GM23338 (cell line): ENCODE measurements around the gene PDE4D. TPM values are rescaled to one million over a fixed set of nuclear protein-coding genes. Genes with fewer than 3 reads are reported as not detected.

ENCODE experiments used
- ATAC-seq: fragments of 200-7000 bp; cut with Tn5 transposase; 3 replicates; pipeline ENCODE4 v1.9.1; 2020
- DNase-seq: peaks from one replicate; pipeline ENCODE4 v3.0.0-alpha.2; 2015; ENCODE audit warnings: low spot score
- H2AFZ ChIP-seq: fragments of 200-600 bp; sonication (generic); 2 replicates; pipeline ENCODE4 v1.8.0; 2016; ENCODE audit warnings: antibody characterized with exemption, mild to moderate bottlenecking, moderate library complexity
- H3F3A ChIP-seq: fragments of 200-600 bp; sonication (generic); replicated peaks from 2 replicates; pipeline ENCODE4 v1.8.0; 2017; ENCODE audit warnings: antibody characterized with exemption, mixed run types, low read depth
- H3K27ac ChIP-seq: fragments of 200-600 bp; sonication (generic); 2 replicates; pipeline ENCODE4 v1.6.1; 2016; ENCODE audit warnings: low read depth
- H3K27me3 ChIP-seq: fragments of 200-600 bp; sonication (generic); 2 replicates; pipeline ENCODE4 v1.8.0; 2016; ENCODE audit warnings: mild to moderate bottlenecking, mixed run types, moderate library complexity; ENCODE audit not compliant: insufficient read depth
- H3K36me3 ChIP-seq: fragments of 200-600 bp; sonication (generic); 2 replicates; pipeline ENCODE4 v1.8.0; 2016; ENCODE audit warnings: mild to moderate bottlenecking; ENCODE audit not compliant: insufficient read depth
- H3K4me1 ChIP-seq: fragments of 200-600 bp; sonication (generic); 2 replicates; pipeline ENCODE4 v1.8.0; 2016; ENCODE audit warnings: mild to moderate bottlenecking, moderate library complexity; ENCODE audit not compliant: insufficient read depth
- H3K4me2 ChIP-seq: fragments of 200-600 bp; sonication (generic); 2 replicates; pipeline ENCODE4 v1.7.1; 2017; ENCODE audit warnings: mixed run types
- H3K4me3 ChIP-seq: fragments of 200-600 bp; sonication (generic); 2 replicates; pipeline ENCODE4 v1.6.1; 2016; ENCODE audit warnings: mixed run types
- H3K79me2 ChIP-seq: fragments of 200-600 bp; sonication (generic); replicated peaks from 2 replicates; pipeline ENCODE4 v1.8.0; 2017; ENCODE audit warnings: mild to moderate bottlenecking; ENCODE audit not compliant: insufficient read depth
- H3K9me2 ChIP-seq: fragments of 200-600 bp; sonication (generic); 2 replicates; pipeline ENCODE4 v1.8.0; 2017; ENCODE audit not compliant: insufficient read depth
- H4K20me1 ChIP-seq: fragments of 200-600 bp; sonication (generic); replicated peaks from 2 replicates; pipeline ENCODE4 v1.8.0; 2017; ENCODE audit warnings: mild to moderate bottlenecking; ENCODE audit not compliant: insufficient read depth
- H3K27ac Mint-ChIP-seq: 2 replicates; pipeline ENCODE4 v1.8.0; 2020; ENCODE audit warnings: inconsistent platforms, mild to moderate bottlenecking, moderate library complexity, mixed read lengths
- H3K27me3 Mint-ChIP-seq: 3 replicates; pipeline ENCODE4 v1.8.0; 2022; ENCODE audit warnings: low read depth, mild to moderate bottlenecking, moderate library complexity, mixed read lengths, inconsistent platforms; ENCODE audit not compliant: insufficient read depth, poor library complexity
- H3K36me3 Mint-ChIP-seq: 3 replicates; pipeline ENCODE4 v1.8.0; 2021; ENCODE audit warnings: low read depth, mild to moderate bottlenecking, inconsistent platforms, moderate library complexity, mixed read lengths
- H3K4me1 Mint-ChIP-seq: 3 replicates; pipeline ENCODE4 v1.8.0; 2020; ENCODE audit warnings: mild to moderate bottlenecking, inconsistent platforms, mixed read lengths
- H3K4me3 Mint-ChIP-seq: 3 replicates; pipeline ENCODE4 v1.8.0; 2021; ENCODE audit warnings: moderate library complexity, mild to moderate bottlenecking, inconsistent platforms, mixed read lengths
- H3K9me3 Mint-ChIP-seq: 3 replicates; pipeline ENCODE4 v1.8.0; 2020; ENCODE audit warnings: moderate library complexity, mild to moderate bottlenecking, inconsistent platforms, mixed read lengths
- CTCF ChIP-seq, 2 experiments: fragments of 200-600 bp in 1 of 2; sonication (generic) in 1 of 2; conservative IDR thresholded peaks; 2 replicates each; pipeline versions ENCODE4 v1.5.1 to v1.6.1; 2016 to 2017; ENCODE audit warnings: antibody characterized with exemption in 2 of 2, low read depth in 2 of 2, mild to moderate bottlenecking in 2 of 2, moderate library complexity in 1 of 2
- ETS1 ChIP-seq: IDR thresholded peaks from 2 replicates; pipeline ENCODE4 v1.6.1; 2016; ENCODE audit warnings: antibody characterized with exemption
- EZH2 ChIP-seq: fragments of 200-600 bp; sonication (generic); IDR thresholded peaks from one replicate; pipeline ENCODE4 v1.8.0; 2017; ENCODE audit warnings: antibody characterized with exemption, mild to moderate bottlenecking, low read depth; ENCODE audit not compliant: unreplicated experiment
- EZH2phosphoT487 ChIP-seq: fragments of 200-600 bp; sonication (generic); IDR thresholded peaks from one replicate; pipeline ENCODE4 v1.8.1; 2018; ENCODE audit warnings: antibody characterized with exemption; ENCODE audit not compliant: unreplicated experiment
- JUNB ChIP-seq: IDR thresholded peaks from one replicate; pipeline ENCODE4 v1.6.1; 2016; ENCODE audit warnings: antibody characterized with exemption; ENCODE audit not compliant: unreplicated experiment
- NANOG ChIP-seq: IDR thresholded peaks from 2 replicates; pipeline ENCODE4 v1.6.1; 2016; ENCODE audit warnings: antibody characterized with exemption, borderline replicate concordance
- ZNF331 ChIP-seq: fragments of 250-450 bp; sonication (Bioruptor Pico); IDR thresholded peaks from 2 replicates; pipeline ENCODE4 v1.5.0; 2020; ENCODE audit warnings: low read depth, mild to moderate bottlenecking, moderate library complexity
- polyA plus RNA-seq: library from polyadenylated mRNA; unstranded; fragments of >200 nt; fragmentation: Nextera tagmentation; extraction: Ambion mirVana; gene quantifications from 2 replicates; pipeline ENCODE4 v1.2.1, GENCODE V29; 2016
- total RNA-seq: library from RNA; depleted of rRNA; stranded (reverse); fragments of >200 nt; shearing (Covaris generic); gene quantifications from 2 replicates; pipeline ENCODE4 v1.2.3, GENCODE V29; 2014
- TF ChIP-seq, protein P1 (sequence below): IDR thresholded peaks from one replicate; pipeline ENCODE4 v1.6.1; 2018; ENCODE audit warnings: antibody characterized with exemption; ENCODE audit not compliant: unreplicated experiment
- TF ChIP-seq, protein P2 (sequence below): fragments of 250-450 bp; sonication (Bioruptor Pico); IDR thresholded peaks from 2 replicates; pipeline ENCODE4 v1.5.0; 2020; ENCODE audit warnings: mild to moderate bottlenecking, moderate library complexity

PDE4D gene
- total and polyA plus RNA-seq, 2 experiments from 2014 or later = 2.1 to 4.7 TPM

- TF ChIP-seq ETS1 (no peak), JUNB (no peak), ZNF331 (CRISPR knock-in tag) (no peak)
- TF ChIP-seq, protein P1, sequence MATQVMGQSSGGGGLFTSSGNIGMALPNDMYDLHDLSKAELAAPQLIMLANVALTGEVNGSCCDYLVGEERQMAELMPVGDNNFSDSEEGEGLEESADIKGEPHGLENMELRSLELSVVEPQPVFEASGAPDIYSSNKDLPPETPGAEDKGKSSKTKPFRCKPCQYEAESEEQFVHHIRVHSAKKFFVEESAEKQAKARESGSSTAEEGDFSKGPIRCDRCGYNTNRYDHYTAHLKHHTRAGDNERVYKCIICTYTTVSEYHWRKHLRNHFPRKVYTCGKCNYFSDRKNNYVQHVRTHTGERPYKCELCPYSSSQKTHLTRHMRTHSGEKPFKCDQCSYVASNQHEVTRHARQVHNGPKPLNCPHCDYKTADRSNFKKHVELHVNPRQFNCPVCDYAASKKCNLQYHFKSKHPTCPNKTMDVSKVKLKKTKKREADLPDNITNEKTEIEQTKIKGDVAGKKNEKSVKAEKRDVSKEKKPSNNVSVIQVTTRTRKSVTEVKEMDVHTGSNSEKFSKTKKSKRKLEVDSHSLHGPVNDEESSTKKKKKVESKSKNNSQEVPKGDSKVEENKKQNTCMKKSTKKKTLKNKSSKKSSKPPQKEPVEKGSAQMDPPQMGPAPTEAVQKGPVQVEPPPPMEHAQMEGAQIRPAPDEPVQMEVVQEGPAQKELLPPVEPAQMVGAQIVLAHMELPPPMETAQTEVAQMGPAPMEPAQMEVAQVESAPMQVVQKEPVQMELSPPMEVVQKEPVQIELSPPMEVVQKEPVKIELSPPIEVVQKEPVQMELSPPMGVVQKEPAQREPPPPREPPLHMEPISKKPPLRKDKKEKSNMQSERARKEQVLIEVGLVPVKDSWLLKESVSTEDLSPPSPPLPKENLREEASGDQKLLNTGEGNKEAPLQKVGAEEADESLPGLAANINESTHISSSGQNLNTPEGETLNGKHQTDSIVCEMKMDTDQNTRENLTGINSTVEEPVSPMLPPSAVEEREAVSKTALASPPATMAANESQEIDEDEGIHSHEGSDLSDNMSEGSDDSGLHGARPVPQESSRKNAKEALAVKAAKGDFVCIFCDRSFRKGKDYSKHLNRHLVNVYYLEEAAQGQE = no peak
These were observed 28.7 kb upstream of the PDE4D start (continued) for GRCh38 chr5:59922220-59922619.

DNA sequence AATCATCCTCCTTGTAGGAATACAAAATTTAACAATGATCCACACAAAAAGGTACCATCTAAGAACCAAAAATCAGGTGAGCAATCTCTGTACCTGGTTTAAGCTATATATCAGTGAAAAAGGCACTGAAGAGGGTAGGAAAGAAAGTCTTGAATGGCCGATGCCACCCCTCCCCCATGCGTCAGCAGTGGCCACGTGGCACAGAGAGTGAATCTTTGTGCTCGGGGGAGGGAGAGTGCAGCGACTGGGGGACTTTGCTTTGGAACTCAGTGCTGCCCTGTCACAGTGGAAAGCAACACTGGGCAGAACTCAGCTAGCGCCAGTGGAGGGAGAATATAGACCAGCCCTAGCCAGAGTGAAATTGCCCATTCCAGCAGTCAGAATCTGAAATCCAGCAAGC lies 28.3 kb upstream of the PDE4D start:
- Histone ChIP-seq H2AFZ (peak overlapping the region; percentile 84), H3K27ac (no peak overlapping the region), H3K4me2 (peak overlapping the region; percentile 44), H3K4me1 (peaks cover 6% of the 10 kb centered on the region), H4K20me1 (no peaks in the 10 kb centered on the region), H3K9me2 (peaks cover 3% of the 10 kb centered on the region; the same call in 1 of the 2 replicates), H3K27me3 (no peaks in the 10 kb centered on the region), H3K79me2 (no peaks in the 10 kb centered on the region), H3K36me3 (no peaks in the 10 kb centered on the region), H3F3A (no peaks in the 10 kb centered on the region), H3K4me3 (no peak overlapping the region)
- H3K27me3 Mint-ChIP-seq = peaks cover 2% of the 10 kb centered on the region
- H3K36me3 Mint-ChIP-seq = no peaks in the 10 kb centered on the region
- ATAC-seq (peak; percentile 72), DNase-seq (peak; percentile 55)
- H3K4me3 Mint-ChIP-seq = no peak overlapping the region
- H3K27ac Mint-ChIP-seq = no peak overlapping the region
- peaks cover 11% of the 10 kb centered on the region for H3K4me1 Mint-ChIP-seq
- no peaks in the 10 kb centered on the region for H3K9me3 Mint-ChIP-seq
- no peak for TF ChIP-seq EZH2phosphoT487
- no peak for TF ChIP-seq NANOG
- no peak for TF ChIP-seq CTCF (conservative IDR thresholded peaks at IDR 0.05; ENCODE audit: low read depth in 2 of 2)
- TF ChIP-seq, protein P1 = no peak
- TF ChIP-seq EZH2 = no peak
- TF ChIP-seq, protein P2, sequence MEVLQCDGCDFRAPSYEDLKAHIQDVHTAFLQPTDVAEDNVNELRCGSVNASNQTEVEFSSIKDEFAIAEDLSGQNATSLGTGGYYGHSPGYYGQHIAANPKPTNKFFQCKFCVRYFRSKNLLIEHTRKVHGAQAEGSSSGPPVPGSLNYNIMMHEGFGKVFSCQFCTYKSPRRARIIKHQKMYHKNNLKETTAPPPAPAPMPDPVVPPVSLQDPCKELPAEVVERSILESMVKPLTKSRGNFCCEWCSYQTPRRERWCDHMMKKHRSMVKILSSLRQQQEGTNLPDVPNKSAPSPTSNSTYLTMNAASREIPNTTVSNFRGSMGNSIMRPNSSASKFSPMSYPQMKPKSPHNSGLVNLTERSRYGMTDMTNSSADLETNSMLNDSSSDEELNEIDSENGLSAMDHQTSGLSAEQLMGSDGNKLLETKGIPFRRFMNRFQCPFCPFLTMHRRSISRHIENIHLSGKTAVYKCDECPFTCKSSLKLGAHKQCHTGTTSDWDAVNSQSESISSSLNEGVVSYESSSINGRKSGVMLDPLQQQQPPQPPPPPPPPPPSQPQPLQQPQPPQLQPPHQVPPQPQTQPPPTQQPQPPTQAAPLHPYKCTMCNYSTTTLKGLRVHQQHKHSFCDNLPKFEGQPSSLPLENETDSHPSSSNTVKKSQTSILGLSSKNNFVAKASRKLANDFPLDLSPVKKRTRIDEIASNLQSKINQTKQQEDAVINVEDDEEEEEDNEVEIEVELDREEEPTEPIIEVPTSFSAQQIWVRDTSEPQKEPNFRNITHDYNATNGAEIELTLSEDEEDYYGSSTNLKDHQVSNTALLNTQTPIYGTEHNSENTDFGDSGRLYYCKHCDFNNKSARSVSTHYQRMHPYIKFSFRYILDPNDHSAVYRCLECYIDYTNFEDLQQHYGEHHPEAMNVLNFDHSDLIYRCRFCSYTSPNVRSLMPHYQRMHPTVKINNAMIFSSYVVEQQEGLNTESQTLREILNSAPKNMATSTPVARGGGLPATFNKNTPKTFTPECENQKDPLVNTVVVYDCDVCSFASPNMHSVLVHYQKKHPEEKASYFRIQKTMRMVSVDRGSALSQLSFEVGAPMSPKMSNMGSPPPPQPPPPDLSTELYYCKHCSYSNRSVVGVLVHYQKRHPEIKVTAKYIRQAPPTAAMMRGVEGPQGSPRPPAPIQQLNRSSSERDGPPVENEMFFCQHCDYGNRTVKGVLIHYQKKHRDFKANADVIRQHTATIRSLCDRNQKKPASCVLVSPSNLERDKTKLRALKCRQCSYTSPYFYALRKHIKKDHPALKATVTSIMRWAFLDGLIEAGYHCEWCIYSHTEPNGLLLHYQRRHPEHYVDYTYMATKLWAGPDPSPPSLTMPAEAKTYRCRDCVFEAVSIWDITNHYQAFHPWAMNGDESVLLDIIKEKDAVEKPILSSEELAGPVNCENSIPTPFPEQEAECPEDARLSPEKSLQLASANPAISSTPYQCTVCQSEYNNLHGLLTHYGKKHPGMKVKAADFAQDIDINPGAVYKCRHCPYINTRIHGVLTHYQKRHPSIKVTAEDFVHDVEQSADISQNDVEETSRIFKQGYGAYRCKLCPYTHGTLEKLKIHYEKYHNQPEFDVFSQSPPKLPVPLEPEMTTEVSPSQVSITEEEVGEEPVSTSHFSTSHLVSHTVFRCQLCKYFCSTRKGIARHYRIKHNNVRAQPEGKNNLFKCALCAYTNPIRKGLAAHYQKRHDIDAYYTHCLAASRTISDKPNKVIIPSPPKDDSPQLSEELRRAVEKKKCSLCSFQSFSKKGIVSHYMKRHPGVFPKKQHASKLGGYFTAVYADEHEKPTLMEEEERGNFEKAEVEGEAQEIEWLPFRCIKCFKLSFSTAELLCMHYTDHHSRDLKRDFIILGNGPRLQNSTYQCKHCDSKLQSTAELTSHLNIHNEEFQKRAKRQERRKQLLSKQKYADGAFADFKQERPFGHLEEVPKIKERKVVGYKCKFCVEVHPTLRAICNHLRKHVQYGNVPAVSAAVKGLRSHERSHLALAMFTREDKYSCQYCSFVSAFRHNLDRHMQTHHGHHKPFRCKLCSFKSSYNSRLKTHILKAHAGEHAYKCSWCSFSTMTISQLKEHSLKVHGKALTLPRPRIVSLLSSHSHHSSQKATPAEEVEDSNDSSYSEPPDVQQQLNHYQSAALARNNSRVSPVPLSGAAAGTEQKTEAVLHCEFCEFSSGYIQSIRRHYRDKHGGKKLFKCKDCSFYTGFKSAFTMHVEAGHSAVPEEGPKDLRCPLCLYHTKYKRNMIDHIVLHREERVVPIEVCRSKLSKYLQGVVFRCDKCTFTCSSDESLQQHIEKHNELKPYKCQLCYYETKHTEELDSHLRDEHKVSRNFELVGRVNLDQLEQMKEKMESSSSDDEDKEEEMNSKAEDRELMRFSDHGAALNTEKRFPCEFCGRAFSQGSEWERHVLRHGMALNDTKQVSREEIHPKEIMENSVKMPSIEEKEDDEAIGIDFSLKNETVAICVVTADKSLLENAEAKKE (CRISPR knock-in tag) = no peak
